WERI-Rb-1 (cell line): ENCODE results near the gene FBXO39.
"Not testable (repeated sequence)": the region's sequence is repeated elsewhere in the genome, so short reads cannot be mapped to it uniquely, and the experiment has no call there.

ENCODE experiments used
- DNase-seq: peaks from one replicate; pipeline ENCODE4 v3.0.0-alpha.2; 2020
- H3K27ac ChIP-seq: fragments of 250-450 bp; sonication (Bioruptor Pico); 2 replicates; pipeline ENCODE4 v1.5.1; 2020; ENCODE audit warnings: mild to moderate bottlenecking, moderate library complexity
- H3K27me3 ChIP-seq: fragments of 250-450 bp; sonication (Bioruptor Pico); 2 replicates; pipeline ENCODE4 v1.5.1; 2021; ENCODE audit warnings: mild to moderate bottlenecking, low read depth, moderate library complexity; ENCODE audit not compliant: insufficient read depth, severe bottlenecking
- H3K36me3 ChIP-seq: fragments of 250-450 bp; sonication (Bioruptor Pico); 2 replicates; pipeline ENCODE4 v1.5.1; 2020; ENCODE audit warnings: mild to moderate bottlenecking, moderate library complexity
- H3K4me3 ChIP-seq: 2 replicates; pipeline ENCODE4 v1.5.1; 2011; ENCODE audit warnings: low read depth, mild to moderate bottlenecking, control low read depth, low read length
- H3K9me3 ChIP-seq: fragments of 250-450 bp; sonication (Bioruptor Pico); 2 replicates; pipeline ENCODE4 v1.5.1; 2021; ENCODE audit warnings: mild to moderate bottlenecking, moderate library complexity; ENCODE audit not compliant: severe bottlenecking
- CTCF ChIP-seq: IDR thresholded peaks from 2 replicates; pipeline ENCODE4 v1.5.1; 2011; ENCODE audit warnings: low read depth, mild to moderate bottlenecking, control low read depth, inconsistent platforms, low read length

FBXO39 gene

GRCh38 chr17:6800422-6801027, 24.5 kb downstream of the FBXO39 start:
- Histone ChIP-seq H3K4me3 (no peak overlapping the region), H3K27ac (no peak overlapping the region), H3K9me3 (no peaks in the 10 kb centered on the region), H3K36me3 (no peaks in the 10 kb centered on the region), H3K27me3 (peaks cover 64% of the 10 kb centered on the region)
- no peak for DNase-seq
- TF ChIP-seq CTCF = no peak

GRCh38 chr17:6811510-6811909, 35.5 kb downstream of the FBXO39 start:
- peaks cover 12% of the 10 kb centered on the region for H3K9me3 ChIP-seq
- H3K4me3 ChIP-seq = no peak overlapping the region
- TF ChIP-seq CTCF = no peak
- H3K27me3 ChIP-seq = peaks cover 66% of the 10 kb centered on the region
- H3K27ac ChIP-seq = no peak overlapping the region
- no peak for DNase-seq
- no peaks in the 10 kb centered on the region for H3K36me3 ChIP-seq

- H3K27me3 ChIP-seq = peaks cover 71% of the 10 kb centered on the region
- no peak overlapping the region for H3K4me3 ChIP-seq
- TF ChIP-seq CTCF = no peak
- no peak overlapping the region for H3K27ac ChIP-seq
- peaks cover 12% of the 10 kb centered on the region for H3K9me3 ChIP-seq
- DNase-seq = no peak
- H3K36me3 ChIP-seq = no peaks in the 10 kb centered on the region
Measured at GRCh38 chr17:6812295-6812694, 36.3 kb downstream of the FBXO39 start.

- peaks cover 80% of the 10 kb centered on the region for H3K27me3 ChIP-seq
- H3K36me3 ChIP-seq = no peaks in the 10 kb centered on the region
- H3K4me3 ChIP-seq = no peak overlapping the region
- no peak for DNase-seq
- no peak for TF ChIP-seq CTCF
- no peak overlapping the region for H3K27ac ChIP-seq
- no peaks in the 10 kb centered on the region for H3K9me3 ChIP-seq
Measured at GRCh38 chr17:6815775-6816174, 39.8 kb downstream of the FBXO39 start.

- not testable (repeated sequence) for H3K4me3 ChIP-seq, DNase-seq, H3K27ac ChIP-seq, H3K36me3 ChIP-seq, H3K9me3 ChIP-seq
- peaks cover 82% of the 10 kb centered on the region for H3K27me3 ChIP-seq
Measured at GRCh38 chr17:6816368-6816767, 40.4 kb downstream of the FBXO39 start.

GRCh38 chr17:6818938-6819337, 42.9 kb downstream of the FBXO39 start:
- no peak for DNase-seq
- Histone ChIP-seq H3K27ac (no peak overlapping the region), H3K27me3 (peaks cover 72% of the 10 kb centered on the region), H3K36me3 (no peaks in the 10 kb centered on the region), H3K9me3 (no peaks in the 10 kb centered on the region), H3K4me3 (no peak overlapping the region)
- TF ChIP-seq CTCF = no peak
